ENCODE measurements around the gene BCDIN3D.

BCDIN3D gene

DNA sequence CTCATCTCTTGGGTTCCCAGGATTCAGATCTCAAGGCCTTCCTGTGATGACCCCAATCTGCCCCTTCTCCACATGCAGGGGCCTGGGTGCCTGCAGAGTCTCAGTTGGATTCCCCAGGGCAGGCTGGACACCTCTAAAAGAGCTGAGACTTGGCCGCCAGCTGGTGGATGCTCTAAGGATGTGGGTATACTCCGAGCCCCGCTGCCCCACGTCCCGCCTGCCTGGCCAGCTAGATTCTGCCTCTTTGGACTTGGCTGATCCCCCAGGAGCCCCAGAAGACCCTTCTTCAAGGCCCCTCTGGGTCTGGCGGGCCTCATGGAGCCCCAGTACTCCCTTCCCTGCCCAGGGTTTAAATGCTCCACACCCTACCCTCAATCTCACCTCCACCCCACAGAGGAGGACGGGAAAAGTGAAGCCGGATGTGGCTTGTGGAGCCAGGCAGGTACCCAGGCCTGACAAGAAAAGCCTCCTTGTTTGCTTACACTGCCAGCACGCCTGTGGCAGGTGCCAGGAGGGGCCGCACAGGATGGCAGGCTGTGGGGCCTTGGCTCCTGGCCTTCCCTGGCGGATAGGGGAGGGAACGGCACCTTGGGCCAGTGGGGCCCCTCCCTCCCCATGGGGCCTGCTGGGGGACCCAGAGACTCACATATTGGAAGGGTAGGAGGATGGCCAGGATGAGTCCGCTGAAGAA lies 45.7 kb upstream of the BCDIN3D start:
- no peak overlapping the region for H3K4me3 ChIP-seq (ENCODE audit: control insufficient read depth, low read depth, low read length)
- TF ChIP-seq, protein P1, sequence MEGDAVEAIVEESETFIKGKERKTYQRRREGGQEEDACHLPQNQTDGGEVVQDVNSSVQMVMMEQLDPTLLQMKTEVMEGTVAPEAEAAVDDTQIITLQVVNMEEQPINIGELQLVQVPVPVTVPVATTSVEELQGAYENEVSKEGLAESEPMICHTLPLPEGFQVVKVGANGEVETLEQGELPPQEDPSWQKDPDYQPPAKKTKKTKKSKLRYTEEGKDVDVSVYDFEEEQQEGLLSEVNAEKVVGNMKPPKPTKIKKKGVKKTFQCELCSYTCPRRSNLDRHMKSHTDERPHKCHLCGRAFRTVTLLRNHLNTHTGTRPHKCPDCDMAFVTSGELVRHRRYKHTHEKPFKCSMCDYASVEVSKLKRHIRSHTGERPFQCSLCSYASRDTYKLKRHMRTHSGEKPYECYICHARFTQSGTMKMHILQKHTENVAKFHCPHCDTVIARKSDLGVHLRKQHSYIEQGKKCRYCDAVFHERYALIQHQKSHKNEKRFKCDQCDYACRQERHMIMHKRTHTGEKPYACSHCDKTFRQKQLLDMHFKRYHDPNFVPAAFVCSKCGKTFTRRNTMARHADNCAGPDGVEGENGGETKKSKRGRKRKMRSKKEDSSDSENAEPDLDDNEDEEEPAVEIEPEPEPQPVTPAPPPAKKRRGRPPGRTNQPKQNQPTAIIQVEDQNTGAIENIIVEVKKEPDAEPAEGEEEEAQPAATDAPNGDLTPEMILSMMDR (conservative IDR thresholded peaks at IDR 0.05; ENCODE audit: control insufficient read depth, insufficient read depth, low read depth, low read length), result no peak
- no peak for DNase-seq (ENCODE audit: low read depth)

DNA sequence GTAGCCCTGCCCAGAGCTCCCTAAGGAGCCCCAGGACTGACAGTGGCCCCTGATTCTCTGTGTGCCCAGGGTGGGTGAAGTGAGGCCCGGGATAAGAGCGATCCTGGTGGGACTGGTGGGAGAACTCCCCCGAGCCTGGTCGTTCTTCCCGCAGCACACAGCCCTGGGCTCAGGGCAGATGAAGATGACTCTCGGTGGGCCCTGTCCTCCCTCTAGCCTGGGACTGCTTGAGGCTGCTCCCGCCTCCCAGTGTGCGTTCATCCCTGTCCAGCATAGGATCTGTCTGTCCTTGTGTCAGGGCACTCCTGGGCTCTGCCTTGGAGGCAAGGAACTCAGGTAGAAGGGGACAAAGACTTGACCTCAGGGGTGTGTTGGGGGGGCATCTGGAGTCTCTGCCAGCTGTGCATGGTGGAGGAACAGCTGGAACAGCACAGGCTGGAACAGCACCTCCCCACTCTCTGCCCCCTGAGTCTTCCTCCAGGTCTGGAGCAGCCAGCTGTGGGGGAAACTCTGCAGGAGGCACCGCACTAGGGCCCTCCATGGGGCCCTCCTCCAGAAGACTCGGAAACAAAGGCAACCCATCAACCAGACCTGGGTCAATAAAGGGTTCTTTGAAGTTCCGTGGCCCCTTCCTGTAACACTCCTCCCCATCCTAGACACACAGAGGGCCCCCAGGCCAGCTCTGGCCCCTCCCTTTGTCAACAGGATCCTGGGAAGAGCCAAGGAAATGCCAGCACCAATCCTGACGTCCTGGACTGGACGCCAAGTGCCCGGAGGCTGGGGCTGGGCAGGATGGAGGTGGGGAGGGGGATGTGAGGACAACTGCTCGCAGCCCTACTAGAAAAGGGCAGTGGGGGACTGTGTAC lies 44.9 kb upstream of the BCDIN3D start:
- DNase-seq (ENCODE audit: low read depth), result no peak
- TF ChIP-seq, protein P1 (conservative IDR thresholded peaks at IDR 0.05; ENCODE audit: control insufficient read depth, insufficient read depth, low read depth, low read length), result no peak
- no peak overlapping the region for H3K4me3 ChIP-seq (ENCODE audit: control insufficient read depth, low read depth, low read length)

DNA sequence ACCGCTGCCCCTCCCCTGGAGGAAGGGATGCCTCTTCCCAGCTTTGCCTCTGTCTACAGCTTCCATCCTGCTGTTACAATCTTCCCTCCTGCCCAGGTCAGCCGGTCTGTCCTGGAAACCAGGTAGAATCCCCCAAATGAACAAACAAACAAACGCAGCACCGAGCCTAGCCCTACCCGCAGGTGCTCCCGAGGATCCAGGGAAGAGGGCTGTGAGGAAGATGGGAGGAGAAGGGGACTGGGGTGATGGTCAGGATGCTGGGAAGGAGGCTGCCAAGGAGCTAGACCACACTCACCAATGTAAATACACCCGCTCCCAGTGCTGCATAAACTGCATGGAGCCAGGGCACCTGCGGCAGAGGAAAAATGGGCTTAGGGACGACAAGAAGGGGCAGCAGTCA lies 44.2 kb upstream of the BCDIN3D start:
- DNase-seq (ENCODE audit: low read depth), result no peak
- TF ChIP-seq, protein P1 (conservative IDR thresholded peaks at IDR 0.05; ENCODE audit: control insufficient read depth, insufficient read depth, low read depth, low read length), result no peak
- H3K4me3 ChIP-seq (ENCODE audit: control insufficient read depth, low read depth, low read length), result no peak overlapping the region

DNA sequence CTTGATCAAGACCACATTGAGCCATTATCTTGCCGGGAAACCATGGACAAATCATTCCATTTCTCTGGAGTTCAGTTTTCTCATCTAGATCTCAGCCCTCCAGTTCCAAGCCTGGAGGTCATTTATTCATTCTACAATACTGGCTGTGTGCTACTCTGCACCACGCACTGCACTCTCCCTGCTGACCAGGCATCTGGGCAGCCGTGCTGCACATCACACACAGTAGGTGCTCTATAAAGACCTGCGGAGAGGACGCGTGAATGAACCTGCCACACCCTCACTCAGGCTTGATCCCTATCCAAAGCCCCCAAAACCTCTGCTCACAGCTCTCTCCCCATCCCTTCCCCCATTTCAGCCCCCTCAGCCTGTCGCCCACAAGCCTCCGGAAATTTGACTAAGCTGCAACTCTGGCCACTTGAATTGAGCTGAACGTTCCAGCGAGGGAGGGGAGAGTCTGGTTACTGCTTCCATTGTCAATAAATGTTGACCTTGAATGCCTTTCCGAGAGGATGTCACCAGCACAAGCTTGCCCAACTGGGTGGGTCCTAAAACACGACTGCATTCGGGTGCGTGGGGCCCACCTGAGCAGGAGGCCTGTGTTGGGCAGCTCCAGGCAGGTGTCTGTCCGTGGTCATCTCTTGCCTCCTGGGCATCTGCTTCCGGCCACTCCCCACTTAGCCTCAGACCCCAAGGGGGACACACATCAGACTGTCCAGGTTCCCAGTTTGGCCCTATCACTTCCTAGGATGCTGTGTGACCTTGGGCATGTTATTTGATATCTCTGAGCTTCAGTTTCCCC lies 43.0 kb upstream of the BCDIN3D start:
- no peak for DNase-seq (ENCODE audit: low read depth)
- no peak overlapping the region for H3K4me3 ChIP-seq (ENCODE audit: control insufficient read depth, low read depth, low read length)
- TF ChIP-seq, protein P1 (conservative IDR thresholded peaks at IDR 0.05; ENCODE audit: control insufficient read depth, insufficient read depth, low read depth, low read length), result no peak

DNA sequence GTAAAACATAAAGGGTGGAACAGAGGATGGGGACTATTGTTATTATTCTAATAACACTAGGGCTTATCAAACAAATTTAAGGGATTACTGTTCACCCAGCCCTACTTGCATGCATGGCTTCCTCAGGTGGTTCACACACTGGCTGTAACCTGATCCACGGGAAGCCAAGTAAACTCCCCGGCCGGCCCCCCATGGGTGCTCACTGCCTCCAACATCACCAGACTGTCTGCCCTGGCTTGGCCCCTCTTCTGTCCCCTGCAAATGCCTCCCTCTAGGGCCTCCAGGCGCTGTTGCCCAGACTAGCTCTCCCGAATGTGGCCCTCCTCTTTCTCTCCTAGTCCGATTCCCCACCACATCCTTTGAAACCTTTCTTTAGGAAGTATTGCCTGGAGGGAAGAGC lies 42.2 kb upstream of the BCDIN3D start:
- TF ChIP-seq, protein P1 (conservative IDR thresholded peaks at IDR 0.05; ENCODE audit: control insufficient read depth, insufficient read depth, low read depth, low read length), result no peak
- DNase-seq (ENCODE audit: low read depth), result no peak
- H3K4me3 ChIP-seq (ENCODE audit: control insufficient read depth, low read depth, low read length), result no peak overlapping the region

DNA sequence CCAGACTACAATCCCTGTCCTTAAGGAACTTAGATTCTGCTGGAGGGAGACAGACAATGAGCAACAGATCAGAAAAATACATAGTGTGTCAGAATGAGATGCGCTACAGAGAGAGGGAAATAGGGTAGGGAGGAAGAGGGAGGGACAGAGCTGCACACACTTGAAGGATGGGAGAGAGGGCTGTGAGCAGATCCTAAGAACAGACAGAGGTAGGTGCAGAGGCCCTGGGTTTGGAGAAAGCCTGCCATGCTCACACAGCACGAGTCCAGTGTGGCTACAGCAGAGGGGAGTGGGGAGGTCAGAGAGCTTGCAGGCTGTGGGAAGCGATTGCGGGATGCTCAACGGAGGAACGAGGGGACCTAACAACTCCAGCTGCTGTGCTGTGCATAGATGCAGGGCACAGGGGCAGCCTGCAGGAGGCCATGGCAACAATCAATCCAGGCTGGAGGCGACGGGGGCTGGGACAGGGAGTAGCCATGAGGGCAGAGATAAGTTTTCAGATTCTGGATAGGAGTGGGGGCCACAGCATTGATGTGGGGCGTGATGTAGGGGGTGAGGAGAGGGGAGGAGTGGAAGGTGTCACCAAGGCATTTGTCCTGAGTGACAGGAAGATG lies 40.1 kb upstream of the BCDIN3D start:
- TF ChIP-seq, protein P1 (conservative IDR thresholded peaks at IDR 0.05; ENCODE audit: control insufficient read depth, insufficient read depth, low read depth, low read length), result no peak
- no peak overlapping the region for H3K4me3 ChIP-seq (ENCODE audit: control insufficient read depth, low read depth, low read length)
- DNase-seq (ENCODE audit: low read depth), result no peak

Data from fibroblast of mammary gland (primary cell).